ENCODE results near the gene SPAG16.
"Not testable (repeated sequence)": the region's sequence is repeated elsewhere in the genome, so short reads cannot be mapped to it uniquely, and the experiment has no call there.

SPAG16 gene

GRCh38 chr2:213561759-213562158 is 277.5 kb downstream of the SPAG16 start:
- DNase-seq = no peak

DNA sequence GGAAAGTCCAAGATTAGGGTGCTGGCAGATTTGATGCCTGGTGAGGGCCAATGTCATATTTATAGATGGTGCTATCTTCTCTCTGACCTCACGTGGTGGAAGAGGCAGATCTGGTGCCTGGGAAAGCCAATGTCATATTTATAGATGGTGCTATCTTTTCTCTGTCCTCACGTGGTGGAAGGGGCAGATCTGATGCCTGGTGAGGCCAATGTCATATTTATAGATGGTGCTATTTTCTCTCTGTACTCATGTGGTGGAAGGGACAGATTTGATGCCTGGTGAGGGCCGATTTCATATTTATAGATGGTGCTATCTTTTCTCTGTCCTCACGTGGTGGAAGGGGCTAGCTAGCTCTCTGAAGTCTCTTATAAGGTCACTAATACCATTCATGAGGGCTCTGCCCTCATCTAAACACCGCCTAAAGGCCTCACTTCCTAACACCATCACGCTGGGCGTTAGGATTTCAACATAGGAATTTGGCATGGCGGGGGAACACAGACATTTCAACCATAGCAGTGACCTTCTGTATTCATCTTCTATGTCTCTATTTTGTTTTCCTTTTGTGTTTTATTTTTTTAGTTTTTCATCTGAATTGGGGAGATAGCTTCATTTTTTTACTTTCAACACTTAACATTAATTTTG is 278.4 kb downstream of the SPAG16 start:
- DNase-seq = no peak

DNA sequence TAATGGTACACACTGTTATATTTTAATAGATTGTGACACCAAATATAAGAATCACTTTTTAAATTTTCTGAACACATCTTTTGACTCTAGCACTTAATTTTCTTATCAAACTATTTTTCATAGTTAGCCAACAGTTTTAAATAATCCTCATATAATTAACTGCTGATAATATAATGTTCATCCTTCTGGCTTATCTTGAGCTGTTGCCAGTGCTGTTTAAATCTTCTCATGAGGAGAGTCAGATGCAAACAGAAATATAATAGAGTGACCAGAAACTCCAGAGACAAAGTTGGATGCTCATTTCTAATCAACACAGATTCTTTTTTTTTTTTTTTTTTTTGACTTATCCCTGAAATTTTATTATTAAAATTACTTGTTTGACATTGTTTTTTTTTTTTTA is 282.6 kb downstream of the SPAG16 start:
- DNase-seq = no peak

DNA sequence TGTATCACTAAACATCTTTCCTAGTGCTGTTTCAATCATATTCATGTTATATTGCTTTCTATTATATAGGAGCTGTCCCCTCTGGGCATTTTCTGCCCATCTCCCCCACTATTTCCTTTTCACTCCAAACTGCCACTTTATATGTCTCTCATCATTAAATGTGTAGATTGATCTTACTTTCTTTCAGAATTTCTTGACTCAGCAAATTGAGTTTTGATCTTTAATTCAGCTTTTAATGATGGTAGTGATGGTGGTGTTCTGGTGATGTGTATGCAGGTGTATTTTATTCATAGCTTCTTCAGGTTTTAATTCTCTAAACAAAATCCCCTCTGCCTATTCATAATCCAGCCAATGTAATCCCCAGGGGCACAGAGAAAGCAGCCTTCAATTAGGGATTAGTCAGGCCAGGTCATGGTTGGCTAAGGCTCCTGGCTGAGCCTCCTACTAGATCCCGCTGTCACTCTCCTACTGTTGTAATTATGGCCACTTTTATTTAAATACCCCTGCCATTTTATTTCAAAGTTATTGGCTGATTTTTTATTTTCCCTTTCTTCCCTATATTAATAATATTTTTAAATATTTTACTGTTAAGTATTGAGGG is 325.4 kb downstream of the SPAG16 start:
- DNase-seq = no peak

- no peak for DNase-seq
These were observed 342.9 kb downstream of the SPAG16 start for GRCh38 chr2:213627054-213627710.

- no peak for DNase-seq
These were observed 343.7 kb downstream of the SPAG16 start for GRCh38 chr2:213627835-213628460.

GRCh38 chr2:213640738-213641425 is 356.6 kb downstream of the SPAG16 start:
- no peak for DNase-seq

- DNase-seq = no peak
These were observed 360.7 kb downstream of the SPAG16 start for GRCh38 chr2:213644926-213645325.

DNA sequence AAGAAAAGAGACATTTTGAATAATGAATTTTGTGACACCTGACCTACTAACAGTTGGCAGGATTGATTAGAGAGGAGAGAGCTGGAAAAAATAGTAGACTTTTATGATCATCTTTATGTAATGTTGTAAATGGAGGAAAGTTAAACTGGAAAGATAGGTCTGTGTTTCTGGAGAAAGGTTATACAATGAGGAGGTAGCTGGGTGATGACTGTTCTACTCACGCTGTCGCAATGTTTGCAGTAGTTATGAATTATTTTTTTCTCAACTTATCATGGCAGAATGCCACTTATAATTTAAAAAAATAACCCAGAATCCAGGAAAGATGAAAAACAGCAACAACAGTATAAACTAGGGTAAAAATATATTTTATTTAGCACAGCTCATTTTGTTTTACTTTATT is 364.9 kb downstream of the SPAG16 start:
- DNase-seq = no peak

DNA sequence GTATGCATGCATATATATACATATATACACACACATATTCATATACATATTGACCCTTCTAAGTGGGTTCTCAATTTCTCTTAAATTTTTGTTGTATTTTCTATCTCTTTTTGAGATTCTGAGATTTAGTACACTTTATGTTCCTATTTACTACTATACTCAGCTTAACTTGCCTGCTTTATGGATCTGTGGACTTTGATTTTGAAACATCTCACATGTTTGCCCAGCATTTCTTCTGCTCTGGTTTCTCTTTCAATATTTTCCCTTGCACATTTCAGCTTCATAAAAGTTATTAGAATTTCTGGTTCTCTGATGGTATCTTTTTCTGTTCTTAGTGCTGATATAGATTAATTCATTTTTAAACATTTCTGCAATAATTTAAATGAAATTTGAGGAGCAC is 380.6 kb downstream of the SPAG16 start:
- DNase-seq = no peak

DNA sequence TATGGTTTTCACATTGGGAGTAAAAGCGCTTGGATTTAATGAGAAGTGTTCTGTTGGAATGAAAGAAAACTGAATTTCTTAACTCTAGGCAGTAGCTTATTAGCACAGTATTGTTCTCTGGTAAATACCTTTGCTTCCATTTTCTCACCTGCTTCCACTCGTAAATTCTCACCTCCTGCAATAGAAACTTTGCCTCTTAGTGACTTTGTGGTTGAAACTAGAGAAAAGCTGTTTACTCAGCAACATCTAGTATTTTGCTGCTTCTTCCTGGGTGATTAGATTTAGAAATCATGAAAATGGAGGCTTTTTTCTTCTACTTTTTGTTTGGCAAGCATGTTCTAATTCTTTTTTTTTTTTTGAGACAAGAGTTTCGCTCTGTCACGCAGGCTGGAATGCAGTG is 385.4 kb downstream of the SPAG16 start:
- DNase-seq = no peak

GRCh38 chr2:213678437-213679218 is 394.4 kb downstream of the SPAG16 start:
- no peak for DNase-seq

DNA sequence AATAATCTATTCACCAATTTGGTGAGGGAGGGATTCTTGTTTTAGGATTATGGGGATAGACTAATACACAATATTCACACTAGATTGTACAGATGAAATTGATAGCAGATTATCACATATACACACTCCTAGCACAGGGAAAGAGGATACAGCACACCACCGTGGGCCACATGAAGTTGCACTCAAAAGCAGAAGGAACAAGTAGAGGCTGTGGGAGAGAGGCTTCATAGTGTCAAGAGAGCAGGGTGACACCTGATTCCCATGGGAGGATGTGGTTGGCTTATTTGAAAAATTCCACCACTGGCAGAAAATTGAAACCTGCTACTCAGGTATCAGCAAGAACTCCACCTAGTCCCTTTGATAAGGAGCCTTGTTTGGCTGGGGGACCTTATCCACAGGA is 395.6 kb downstream of the SPAG16 start:
- no peak for DNase-seq

DNA sequence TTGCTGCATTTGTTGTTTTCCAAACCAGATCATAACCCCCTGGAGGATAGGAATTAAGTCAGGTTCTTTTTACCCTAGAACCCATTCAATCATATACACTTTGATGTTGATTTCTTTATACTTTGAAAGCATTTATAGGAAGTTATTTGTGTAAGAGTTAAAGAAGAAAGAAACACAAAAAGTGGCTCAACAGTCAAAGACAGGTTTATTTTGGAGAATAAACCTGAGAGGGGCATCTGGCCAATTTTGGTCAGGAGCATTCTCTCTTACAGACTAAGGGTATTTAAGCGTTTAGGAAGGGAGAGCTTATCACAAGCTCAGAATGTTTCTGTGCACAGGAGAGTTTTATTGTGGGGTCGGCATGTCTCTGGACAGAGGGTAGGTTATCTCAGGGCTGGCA is 398.0 kb downstream of the SPAG16 start:
- DNase-seq = no peak

GRCh38 chr2:213688133-213688532 is 403.9 kb downstream of the SPAG16 start:
- no peak for DNase-seq

GRCh38 chr2:213688825-213689224 is 404.6 kb downstream of the SPAG16 start:
- DNase-seq = not testable (repeated sequence)

- DNase-seq = no peak
These were observed 405.3 kb downstream of the SPAG16 start for GRCh38 chr2:213689585-213689984.

DNA sequence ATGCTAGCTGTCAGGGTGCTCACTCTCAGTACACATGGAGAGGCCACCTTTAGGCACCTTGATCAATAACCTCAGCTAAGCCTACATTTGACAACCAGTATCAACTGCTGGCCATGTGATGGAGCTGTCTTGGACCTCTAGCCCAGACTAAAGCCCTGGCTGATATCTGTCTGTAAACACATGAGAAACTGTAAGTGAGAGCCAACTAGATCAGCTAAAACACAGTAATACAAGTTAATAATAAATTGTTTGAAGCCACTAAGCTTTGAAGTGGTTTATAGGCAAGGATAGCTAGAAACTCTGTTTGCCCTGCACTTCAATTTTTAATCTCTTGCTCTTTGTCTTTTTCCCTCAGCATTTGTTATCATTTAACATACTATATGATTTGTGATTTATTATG is 407.1 kb downstream of the SPAG16 start:
- DNase-seq = no peak

GRCh38 chr2:213696442-213696841 is 412.2 kb downstream of the SPAG16 start:
- DNase-seq = no peak

DNA sequence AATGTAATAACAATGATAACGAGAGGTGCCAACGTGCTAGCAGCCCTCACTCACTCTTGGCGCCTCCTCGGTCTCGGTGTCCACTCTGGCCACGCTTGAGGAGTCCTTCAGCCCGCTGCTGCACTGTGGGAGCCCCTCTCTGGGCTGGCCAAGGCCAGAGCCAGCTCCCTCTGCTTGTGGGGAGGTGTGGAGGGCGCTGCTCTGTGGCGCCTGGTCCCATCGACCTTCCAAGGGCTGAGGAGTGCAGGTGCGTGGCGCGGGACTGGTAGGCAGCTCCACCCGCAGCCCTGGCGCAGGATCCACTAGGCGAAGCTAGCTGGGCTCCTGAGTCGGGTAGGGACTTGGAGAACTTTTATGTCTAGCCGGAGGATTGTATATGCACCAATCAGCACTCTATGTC is 417.1 kb downstream of the SPAG16 start:
- not testable (repeated sequence) for DNase-seq

DNA sequence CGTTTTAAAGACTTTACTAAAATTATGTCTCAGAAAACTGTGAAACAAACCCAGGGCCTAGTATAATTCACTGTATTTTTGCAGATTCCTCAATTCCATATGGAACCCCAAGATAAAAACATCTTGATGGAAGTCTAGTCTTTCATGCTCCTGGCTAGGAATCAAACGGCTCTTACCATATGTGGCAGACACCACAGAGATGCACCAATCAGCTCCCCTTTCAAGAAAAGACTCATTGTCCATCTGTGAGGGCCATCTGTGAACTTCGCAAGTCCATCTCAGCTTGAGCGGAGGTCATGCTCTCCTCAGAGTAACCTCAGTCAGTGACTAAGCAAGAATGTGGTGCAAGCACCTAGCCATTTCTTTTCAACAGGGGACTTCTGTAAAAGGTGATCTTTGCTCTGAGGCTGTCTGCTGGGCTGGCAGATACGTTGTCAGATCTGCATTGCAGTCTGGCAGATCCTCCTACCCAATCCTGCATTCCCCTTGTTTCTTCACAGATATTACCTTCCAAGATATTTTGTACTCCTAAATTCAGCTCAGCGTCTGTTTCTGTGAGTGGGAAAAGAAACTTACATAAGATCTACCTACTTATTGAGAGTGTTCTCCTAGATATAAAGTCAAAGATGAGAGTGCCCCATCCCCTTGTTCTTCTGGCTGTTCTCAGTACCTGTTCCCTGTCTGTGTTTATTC is 419.3 kb downstream of the SPAG16 start:
- no peak for DNase-seq

DNA sequence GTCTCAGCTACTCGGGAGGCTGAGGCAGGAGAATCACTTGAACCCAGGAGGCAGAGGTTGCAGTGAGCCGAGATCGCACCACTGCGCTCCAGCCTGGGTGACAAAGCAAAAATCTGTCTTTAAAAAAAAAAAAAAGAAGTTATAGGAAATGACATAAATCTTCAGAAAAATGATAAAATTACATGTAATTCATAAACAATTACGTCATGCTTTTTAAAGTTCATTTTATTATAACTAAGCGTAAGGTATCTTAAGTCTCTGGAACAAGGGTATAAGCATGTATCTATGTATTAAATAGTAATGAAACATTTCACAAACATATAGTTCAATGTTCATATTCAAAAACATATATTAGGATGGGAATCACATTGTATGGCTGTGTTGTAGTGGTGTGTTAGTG is 425.9 kb downstream of the SPAG16 start:
- no peak for DNase-seq

Data from fibroblast of skin of scalp (primary cell).